Fibroblast of skin of right quadriceps (primary cell): ENCODE data around the gene RHO.
"Not testable (repeated sequence)": the region's sequence is repeated elsewhere in the genome, so short reads cannot be mapped to it uniquely, and the experiment has no call there.

Experiments used
- DNase-seq: peaks from one replicate; pipeline ENCODE4 v3.0.0-alpha.2; 2013

Gene RHO

GRCh38 chr3:129500334-129500658 lies 28.1 kb upstream of the RHO start:
- no peak for DNase-seq

GRCh38 chr3:129501630-129502029 lies 26.8 kb upstream of the RHO start:
- no peak for DNase-seq

GRCh38 chr3:129502641-129503408 lies 25.6 kb upstream of the RHO start:
- no peak for DNase-seq

GRCh38 chr3:129503471-129504291 lies 24.8 kb upstream of the RHO start:
- DNase-seq = no peak

- no peak for DNase-seq
Measured at GRCh38 chr3:129504471-129505100, 23.9 kb upstream of the RHO start.

- no peak for DNase-seq
Measured at GRCh38 chr3:129505341-129505740, 23.1 kb upstream of the RHO start.

GRCh38 chr3:129506231-129506742 lies 22.2 kb upstream of the RHO start:
- no peak for DNase-seq

- DNase-seq = no peak
Measured at GRCh38 chr3:129507181-129507831, 21.1 kb upstream of the RHO start.

GRCh38 chr3:129512595-129512994 lies 15.8 kb upstream of the RHO start:
- DNase-seq = no peak

- no peak for DNase-seq
Measured at GRCh38 chr3:129513705-129514104, 14.7 kb upstream of the RHO start.

GRCh38 chr3:129514110-129514509 lies 14.3 kb upstream of the RHO start:
- no peak for DNase-seq

GRCh38 chr3:129514563-129514962 lies 13.9 kb upstream of the RHO start:
- DNase-seq = no peak

- DNase-seq = not testable (repeated sequence)
Measured at GRCh38 chr3:129515108-129515820, 13.2 kb upstream of the RHO start.

GRCh38 chr3:129515821-129516432 lies 12.5 kb upstream of the RHO start:
- not testable (repeated sequence) for DNase-seq

GRCh38 chr3:129517516-129517915 lies 10.9 kb upstream of the RHO start:
- no peak for DNase-seq

- no peak for DNase-seq
Measured at GRCh38 chr3:129518038-129518561, 10.3 kb upstream of the RHO start.

- no peak for DNase-seq
Measured at GRCh38 chr3:129518581-129518980, 9.9 kb upstream of the RHO start.

- no peak for DNase-seq
Measured at GRCh38 chr3:129519449-129519848, 9.0 kb upstream of the RHO start.

- DNase-seq = no peak
Measured at GRCh38 chr3:129519896-129520715, 8.3 kb upstream of the RHO start.

- DNase-seq = no peak
Measured at GRCh38 chr3:129520960-129521359, 7.5 kb upstream of the RHO start.

- DNase-seq = no peak
Measured at GRCh38 chr3:129521611-129522010, 6.8 kb upstream of the RHO start.
